Esophagus muscularis mucosa (tissue), 4 donors: ENCODE data around the gene PALM2AKAP2.

Experiments used
- EP300 ChIP-seq: sonication (generic); formaldehyde crosslinking; IDR thresholded peaks from one replicate; pipeline ENCODE4 v1.6.1; 2017; ENCODE audit warnings: antibody characterized with exemption
- POLR2A ChIP-seq: fragments of 450-650 bp; IDR thresholded peaks from one replicate; pipeline ENCODE4 v1.6.1; 2017; ENCODE audit warnings: antibody characterized with exemption, moderate library complexity, mild to moderate bottlenecking, low read depth
- POLR2AphosphoS5 ChIP-seq, 2 donors: sonication (generic); formaldehyde crosslinking; IDR thresholded peaks; one replicate each; pipeline ENCODE4 v1.6.1; 2017; ENCODE audit warnings: antibody characterized with exemption in 2 of 2
- TF ChIP-seq, protein P1 (sequence below), 3 experiments: fragments of 200-600 bp in 2 of 3; fragments of 450-650 bp in 1 of 3; sonication (generic) in 2 of 3; IDR thresholded peaks; one replicate each; pipeline ENCODE4 v1.5.1; 2017 to 2019; ENCODE audit warnings: antibody characterized with exemption in 3 of 3, mild to moderate bottlenecking in 2 of 3, moderate library complexity in 1 of 3

DNA sequence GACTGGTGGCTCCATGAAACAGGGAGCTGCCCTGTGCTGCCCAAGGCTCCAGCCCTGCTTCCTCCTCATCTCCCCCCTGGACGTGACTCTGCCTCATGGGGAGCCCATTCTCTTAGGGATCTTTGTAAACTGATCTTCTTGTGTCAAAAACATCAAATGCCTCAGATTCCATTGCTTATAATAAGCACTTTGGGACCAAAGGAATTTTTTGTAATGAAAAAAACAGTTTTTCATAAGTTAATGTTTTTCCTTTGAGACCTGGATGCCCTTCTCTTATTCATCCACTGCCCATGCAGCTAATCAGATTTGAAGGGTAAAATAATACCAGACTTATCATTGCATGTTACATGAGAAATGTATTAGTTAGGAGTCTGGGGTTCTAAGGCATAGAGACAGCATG is 41.7 kb downstream of the PALM2AKAP2 start:
- TF ChIP-seq, protein P1, sequence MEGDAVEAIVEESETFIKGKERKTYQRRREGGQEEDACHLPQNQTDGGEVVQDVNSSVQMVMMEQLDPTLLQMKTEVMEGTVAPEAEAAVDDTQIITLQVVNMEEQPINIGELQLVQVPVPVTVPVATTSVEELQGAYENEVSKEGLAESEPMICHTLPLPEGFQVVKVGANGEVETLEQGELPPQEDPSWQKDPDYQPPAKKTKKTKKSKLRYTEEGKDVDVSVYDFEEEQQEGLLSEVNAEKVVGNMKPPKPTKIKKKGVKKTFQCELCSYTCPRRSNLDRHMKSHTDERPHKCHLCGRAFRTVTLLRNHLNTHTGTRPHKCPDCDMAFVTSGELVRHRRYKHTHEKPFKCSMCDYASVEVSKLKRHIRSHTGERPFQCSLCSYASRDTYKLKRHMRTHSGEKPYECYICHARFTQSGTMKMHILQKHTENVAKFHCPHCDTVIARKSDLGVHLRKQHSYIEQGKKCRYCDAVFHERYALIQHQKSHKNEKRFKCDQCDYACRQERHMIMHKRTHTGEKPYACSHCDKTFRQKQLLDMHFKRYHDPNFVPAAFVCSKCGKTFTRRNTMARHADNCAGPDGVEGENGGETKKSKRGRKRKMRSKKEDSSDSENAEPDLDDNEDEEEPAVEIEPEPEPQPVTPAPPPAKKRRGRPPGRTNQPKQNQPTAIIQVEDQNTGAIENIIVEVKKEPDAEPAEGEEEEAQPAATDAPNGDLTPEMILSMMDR (IDR thresholded peaks at IDR 0.05), result no peak
- TF ChIP-seq POLR2AphosphoS5 (IDR thresholded peaks at IDR 0.05) (no peak), EP300 (no peak), POLR2A (no peak)
